Measurements from ENCODE around the gene BOLA3. TPM values are rescaled to one million over a fixed set of nuclear protein-coding genes. Genes with fewer than 3 reads are reported as not detected.

BOLA3 gene
- total RNA-seq, 4 donors from 2014 or later: 29.4 to 46.9 (median 42.8) TPM

DNA sequence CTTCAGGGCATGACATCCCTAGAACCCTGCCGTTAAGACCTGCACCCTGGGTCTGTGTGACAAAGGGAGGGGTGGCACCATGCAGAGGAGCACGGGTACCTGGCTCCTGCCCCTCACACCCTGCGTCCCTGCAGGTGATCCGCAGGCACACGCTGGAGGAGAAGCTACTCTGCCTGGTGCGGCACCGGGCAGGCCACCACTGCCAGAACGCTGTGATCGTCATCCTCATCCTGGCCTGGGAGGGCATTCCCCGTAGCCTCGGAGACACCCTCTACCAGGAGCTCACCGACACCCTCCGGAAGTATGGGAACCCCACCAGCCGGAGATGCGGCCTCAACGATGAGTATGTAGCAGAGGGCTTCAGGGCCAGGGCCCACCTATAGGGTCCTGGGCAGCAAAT lies 60.0 kb downstream of the BOLA3 start:
- intact Hi-C loops (cut with DNase I): no loop called here
- peaks cover 33 to 70% (median 53%) of the 10 kb centered on the region in 4 donors for H3K36me3 ChIP-seq

DNA sequence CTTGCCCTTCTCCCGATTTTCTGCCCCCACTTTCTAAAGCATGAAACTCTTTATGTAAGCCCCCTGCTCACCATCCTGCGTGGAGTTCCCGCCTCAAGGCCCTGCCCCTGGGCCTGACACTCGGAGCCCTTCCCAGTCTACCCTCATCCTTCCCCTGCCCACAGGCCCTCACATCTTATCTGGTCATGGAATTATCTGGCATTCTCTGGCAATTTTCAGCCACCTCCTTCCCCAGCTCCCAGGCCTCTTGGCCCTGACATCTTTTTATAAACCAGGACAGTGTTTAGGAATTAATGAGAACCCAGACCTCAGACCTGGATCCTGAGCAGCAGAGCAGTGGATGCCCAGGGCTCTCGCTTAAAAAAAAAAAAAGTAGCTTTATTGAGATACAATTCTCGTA lies 61.7 kb downstream of the BOLA3 start:
- Histone ChIP-seq H3K36me3 (peaks cover 22 to 70% (median 41%) of the 10 kb centered on the region in 4 donors), H3K27me3 (no peaks in the 10 kb centered on the region), H3K27ac (replicated peaks in 1 of 4) (no peak overlapping the region), H3K4me3 (no peak overlapping the region), H3K4me1 (peaks cover 0 to 4% (median 0%) of the 10 kb centered on the region in 4 donors), H3K9me3 (no peaks in the 10 kb centered on the region)
- no peak for TF ChIP-seq POLR2AphosphoS5 (IDR thresholded peaks at IDR 0.05)
- no peak for TF ChIP-seq POLR2A (IDR thresholded peaks at IDR 0.05; ENCODE audit: low read depth)
- DNase-seq (ENCODE audit: extremely low spot score): no peak
- intact Hi-C loops (cut with DNase I): no loop called here
- WGBS: 91% methylated on average over 6 of the region's 6 CpGs

More for the DNA sequence above, 60.0 kb downstream of the BOLA3 start:
- H3K27ac ChIP-seq (replicated peaks in 1 of 4): no peak overlapping the region
- H3K9me3 ChIP-seq: no peaks in the 10 kb centered on the region
- TF ChIP-seq POLR2A (IDR thresholded peaks at IDR 0.05; ENCODE audit: low read depth): no peak
- TF ChIP-seq POLR2AphosphoS5 (IDR thresholded peaks at IDR 0.05): no peak
- TF ChIP-seq EP300 (IDR thresholded peaks at IDR 0.05): no peak
- TF ChIP-seq, protein P1, sequence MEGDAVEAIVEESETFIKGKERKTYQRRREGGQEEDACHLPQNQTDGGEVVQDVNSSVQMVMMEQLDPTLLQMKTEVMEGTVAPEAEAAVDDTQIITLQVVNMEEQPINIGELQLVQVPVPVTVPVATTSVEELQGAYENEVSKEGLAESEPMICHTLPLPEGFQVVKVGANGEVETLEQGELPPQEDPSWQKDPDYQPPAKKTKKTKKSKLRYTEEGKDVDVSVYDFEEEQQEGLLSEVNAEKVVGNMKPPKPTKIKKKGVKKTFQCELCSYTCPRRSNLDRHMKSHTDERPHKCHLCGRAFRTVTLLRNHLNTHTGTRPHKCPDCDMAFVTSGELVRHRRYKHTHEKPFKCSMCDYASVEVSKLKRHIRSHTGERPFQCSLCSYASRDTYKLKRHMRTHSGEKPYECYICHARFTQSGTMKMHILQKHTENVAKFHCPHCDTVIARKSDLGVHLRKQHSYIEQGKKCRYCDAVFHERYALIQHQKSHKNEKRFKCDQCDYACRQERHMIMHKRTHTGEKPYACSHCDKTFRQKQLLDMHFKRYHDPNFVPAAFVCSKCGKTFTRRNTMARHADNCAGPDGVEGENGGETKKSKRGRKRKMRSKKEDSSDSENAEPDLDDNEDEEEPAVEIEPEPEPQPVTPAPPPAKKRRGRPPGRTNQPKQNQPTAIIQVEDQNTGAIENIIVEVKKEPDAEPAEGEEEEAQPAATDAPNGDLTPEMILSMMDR (IDR thresholded peaks at IDR 0.05): no peak
- no peaks in the 10 kb centered on the region for H3K4me1 ChIP-seq
- no peak overlapping the region for H3K4me3 ChIP-seq
- H3K27me3 ChIP-seq: no peaks in the 10 kb centered on the region
- no peak for DNase-seq (ENCODE audit: extremely low spot score)
- WGBS: 85% methylated on average over 5 of the region's 16 CpGs

Other genes starting within 250 kb of the BOLA3 start
- gene DGUOK, start 221.0 kb downstream of the BOLA3 start, total RNA-seq: 10 to 100 TPM; 31.6 to 50.7 (median 36.6) TPM
- gene TET3, start 163.0 kb downstream of the BOLA3 start, total RNA-seq: 1 to 10 TPM; 5.4 to 6.7 (median 6.1) TPM
- 100 to 1,000 TPM; 102 to 129 (median 106) TPM for gene MOB1A, start 31.0 kb upstream of the BOLA3 start, total RNA-seq
- gene MTHFD2, start 50.7 kb upstream of the BOLA3 start, total RNA-seq: 10 to 100 TPM; 22.0 to 80.8 (median 43.5) TPM
- 1 to 10 TPM in 3 of 4 donors, under 1 TPM in 1; 0.50 to 1.8 (median 1.4) TPM for gene SLC4A5, start 195.5 kb upstream of the BOLA3 start, total RNA-seq
- 100 to 1,000 TPM; 136 to 188 (median 162) TPM for gene DCTN1, start 232.4 kb upstream of the BOLA3 start, total RNA-seq

All from esophagus muscularis mucosa (tissue), 4 donors.